Stimulated activated CD8-positive, alpha-beta memory T cell treated with anti-CD3 and anti-CD28 coated beads, Interleukin-2, amount 100 ng/mL, for 1 hour (primary cell): Measurements from ENCODE around the gene SRPRA.
A peak's percentile ranks its signal among the peaks of the same experiment; 100 is the strongest.
"Not testable (repeated sequence)": the region's sequence is repeated elsewhere in the genome, so short reads cannot be mapped to it uniquely, and the experiment has no call there.

Experiments used
- DNase-seq, 2 donors: peaks; one replicate each; pipeline ENCODE4 v3.0.0-alpha.2; 2020; ENCODE audit warnings: low read depth in 2 of 2

Gene SRPRA, protein sequence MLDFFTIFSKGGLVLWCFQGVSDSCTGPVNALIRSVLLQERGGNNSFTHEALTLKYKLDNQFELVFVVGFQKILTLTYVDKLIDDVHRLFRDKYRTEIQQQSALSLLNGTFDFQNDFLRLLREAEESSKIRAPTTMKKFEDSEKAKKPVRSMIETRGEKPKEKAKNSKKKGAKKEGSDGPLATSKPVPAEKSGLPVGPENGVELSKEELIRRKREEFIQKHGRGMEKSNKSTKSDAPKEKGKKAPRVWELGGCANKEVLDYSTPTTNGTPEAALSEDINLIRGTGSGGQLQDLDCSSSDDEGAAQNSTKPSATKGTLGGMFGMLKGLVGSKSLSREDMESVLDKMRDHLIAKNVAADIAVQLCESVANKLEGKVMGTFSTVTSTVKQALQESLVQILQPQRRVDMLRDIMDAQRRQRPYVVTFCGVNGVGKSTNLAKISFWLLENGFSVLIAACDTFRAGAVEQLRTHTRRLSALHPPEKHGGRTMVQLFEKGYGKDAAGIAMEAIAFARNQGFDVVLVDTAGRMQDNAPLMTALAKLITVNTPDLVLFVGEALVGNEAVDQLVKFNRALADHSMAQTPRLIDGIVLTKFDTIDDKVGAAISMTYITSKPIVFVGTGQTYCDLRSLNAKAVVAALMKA

DNA sequence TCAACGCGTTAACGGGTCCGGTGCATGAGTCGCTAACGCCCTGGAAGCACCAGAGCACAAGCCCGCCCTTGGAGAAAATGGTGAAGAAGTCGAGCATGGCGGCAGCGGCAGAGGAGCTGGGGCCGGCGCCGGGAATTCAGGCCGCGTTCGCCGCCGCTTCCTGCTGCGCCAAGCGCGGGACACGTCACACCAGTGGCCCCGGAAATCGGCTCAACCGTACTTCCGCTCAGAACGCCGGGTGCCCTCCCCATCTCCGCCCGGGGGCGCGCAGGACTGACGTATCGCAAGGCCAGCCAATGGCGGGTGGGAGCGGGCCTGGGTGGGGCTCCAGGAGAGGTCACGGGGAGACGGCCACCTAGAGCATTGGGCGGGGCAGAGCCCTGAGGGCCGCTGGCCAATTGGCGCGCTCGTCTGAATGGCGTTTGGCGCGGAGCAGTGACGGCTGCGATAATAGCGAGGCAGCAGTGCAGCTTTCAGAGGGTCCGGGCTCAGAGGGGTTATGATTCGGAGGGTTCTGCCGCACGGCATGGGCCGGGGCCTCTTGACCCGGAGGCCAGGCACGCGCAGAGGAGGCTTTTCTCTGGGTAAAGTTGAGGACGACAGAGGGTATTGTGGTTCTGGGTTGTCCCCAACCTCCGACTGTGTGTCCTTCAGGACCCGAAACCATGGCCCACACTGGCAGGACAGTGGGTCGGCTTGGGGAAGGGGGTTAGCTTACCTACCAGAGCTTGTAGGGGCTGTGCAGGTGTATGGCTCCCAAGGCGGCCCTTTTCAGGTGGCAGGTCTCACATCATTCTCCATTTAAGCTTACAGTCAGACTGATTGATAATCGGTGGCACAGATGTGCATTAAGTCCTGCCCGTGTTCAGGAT lies at the start of gene SRPRA, which contains the start of gene FOXRED1:
Gene SRPRA (minus strand): TSS at position 188 of the 872 bp plus-strand sequence. CDS start 91 bp downstream, at position 97.
Gene FOXRED1 (plus strand): TSS at position 447 of the 872 bp plus-strand sequence. CDS start 53 bp downstream, at position 500.
- peak; percentile 99 for DNase-seq

DNA sequence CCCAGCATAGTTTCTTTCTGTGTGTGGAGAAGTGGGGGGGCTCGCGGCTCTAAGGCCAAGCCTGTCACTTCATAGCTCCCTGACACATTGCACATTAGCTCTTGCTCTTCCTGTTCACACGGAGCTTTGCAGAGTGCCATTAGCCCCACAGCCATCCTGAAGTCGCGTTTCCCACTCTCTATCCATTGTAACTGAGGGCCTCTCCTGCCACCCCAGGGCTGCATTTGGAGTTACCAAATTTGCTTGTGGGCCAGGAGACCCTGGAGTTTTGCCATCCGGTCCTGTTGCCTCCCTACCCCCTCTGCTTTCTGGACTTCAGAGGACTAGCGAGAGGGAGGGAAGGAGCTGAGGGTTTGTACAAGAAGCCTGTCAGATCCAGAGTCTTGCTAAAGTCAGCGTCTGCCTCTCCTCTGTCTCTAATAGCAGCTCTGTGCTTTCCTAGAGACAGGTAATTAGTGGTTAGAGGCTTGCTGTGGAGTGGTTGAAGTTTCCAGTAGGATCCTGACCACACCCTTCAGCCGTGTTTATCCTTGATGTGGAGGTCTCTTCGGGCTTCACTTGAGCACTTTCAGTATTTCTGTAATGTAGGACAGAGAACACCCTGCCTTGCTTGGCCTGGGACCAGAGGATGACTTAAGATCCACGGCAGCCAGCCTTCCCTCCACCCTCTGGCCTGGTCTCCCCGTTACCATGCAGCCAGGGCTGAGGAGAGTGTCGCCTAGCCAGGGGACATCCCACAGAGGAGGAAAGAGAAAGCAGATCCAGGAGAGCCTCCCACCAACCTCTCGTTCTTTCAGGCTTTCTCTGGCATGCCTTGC lies 49.3 kb upstream of the SRPRA start:
- DNase-seq = no peak

DNA sequence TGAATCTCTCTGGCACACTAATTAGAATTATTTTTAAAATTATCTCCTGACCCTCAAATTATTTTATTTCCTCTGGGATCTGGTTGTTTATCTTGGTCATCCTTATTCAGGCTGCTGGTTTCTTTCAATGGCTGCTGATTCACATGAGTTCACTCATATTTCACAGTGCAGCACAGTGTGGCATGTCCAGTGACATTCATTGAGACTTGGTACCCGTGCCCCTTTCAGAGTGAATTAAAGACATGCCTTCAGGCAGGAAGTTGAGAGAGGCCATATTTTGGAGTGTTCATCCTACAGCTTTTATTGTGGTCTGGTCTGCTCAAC lies 48.7 kb upstream of the SRPRA start:
- no peak for DNase-seq

DNA sequence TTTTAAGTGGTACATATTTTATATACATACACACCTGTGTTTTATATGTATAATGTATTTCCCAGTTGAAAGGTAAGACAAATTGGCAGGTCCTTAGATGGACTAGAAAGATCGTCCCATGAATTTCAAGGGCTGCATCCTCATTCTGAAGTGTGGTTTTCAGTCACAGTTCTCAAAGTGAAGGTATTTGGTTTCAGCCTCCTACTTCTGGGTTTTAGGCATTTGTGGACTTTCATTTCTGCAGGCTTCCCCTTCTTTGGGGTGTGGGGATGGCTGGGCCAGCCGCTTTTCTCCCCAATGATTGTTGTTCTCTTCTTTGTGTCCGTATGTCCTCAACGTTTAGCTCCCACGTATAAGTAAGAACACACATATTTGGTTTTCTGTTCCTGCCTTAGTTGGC lies 45.1 kb upstream of the SRPRA start:
- no peak for DNase-seq

DNA sequence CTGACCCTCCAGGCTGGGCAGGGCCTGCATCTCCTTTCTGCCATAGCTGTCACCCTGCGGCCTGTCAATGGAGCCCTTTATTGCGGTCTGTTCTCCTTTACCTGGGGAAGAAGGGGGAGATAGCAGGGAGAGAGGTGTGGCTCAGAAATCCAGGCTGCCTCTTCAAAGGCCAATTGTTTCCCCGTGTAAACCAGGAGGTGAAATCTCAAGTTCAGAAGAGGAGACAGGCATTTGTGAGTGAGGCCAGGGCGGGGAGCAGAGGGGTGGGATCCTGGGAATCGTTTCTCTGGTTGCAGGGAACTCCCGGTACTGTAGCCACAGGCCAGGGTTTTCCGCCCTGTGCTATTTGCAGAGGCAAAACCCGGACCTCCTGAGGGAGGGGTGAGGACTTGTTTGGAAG lies 44.3 kb upstream of the SRPRA start:
- no peak for DNase-seq

DNA sequence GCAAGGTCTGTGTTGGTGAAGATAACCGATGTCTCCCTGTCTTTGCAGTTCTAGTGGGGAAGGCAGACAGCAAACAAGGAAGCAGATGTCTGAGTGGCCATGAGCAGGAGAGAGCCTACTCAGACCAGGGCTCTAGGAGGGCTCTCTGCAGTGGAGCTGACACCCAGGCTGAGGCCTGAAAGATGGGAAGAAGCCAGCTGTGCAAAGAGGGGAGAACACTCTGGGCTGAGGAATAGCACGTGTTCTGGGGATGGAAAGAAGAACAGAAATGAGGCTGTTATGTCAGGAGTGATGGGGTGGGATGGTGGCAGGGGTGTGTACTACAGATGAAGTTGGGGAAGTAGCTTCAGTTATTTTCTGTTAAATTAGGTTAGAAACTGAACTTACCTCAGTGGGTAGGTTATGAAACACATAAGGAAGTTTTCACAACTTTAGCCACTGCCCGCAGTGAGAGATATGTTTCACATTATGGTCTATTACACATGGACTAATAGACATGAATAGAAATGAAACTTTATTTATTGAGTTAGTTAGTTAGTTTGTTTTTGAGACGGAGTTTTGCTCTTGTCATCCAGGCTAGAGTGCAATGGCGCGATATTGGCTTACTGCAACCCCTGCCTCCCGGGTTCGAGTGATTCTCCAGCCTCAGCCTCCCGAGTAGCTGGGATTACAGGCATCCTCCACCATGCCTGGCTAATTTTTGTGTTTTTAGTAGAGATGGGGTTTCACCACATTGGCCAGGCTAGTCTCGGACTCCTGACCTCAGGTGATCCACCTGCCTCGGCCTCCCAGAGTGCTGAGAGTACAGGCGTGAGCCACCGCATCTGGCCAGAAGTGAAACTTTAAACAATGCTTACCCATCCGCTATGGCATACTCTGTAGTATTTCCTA lies 43.0 kb upstream of the SRPRA start:
- no peak for DNase-seq

DNA sequence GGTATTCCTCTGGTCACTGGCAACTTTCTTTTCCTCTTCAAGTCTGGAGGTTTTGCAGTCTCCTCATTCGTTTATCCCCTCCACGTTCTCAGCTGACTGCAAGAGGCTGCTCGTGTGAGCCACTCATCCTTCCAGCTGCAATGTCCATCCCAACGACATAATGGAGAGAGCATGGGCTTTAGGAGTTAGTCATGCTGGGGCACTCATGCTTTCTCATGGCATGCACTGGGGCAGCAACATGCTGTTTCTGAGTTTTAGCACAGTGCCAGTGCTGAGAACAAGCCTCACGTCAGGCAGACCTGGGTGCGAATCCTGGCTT lies 42.3 kb upstream of the SRPRA start:
- no peak for DNase-seq

DNA sequence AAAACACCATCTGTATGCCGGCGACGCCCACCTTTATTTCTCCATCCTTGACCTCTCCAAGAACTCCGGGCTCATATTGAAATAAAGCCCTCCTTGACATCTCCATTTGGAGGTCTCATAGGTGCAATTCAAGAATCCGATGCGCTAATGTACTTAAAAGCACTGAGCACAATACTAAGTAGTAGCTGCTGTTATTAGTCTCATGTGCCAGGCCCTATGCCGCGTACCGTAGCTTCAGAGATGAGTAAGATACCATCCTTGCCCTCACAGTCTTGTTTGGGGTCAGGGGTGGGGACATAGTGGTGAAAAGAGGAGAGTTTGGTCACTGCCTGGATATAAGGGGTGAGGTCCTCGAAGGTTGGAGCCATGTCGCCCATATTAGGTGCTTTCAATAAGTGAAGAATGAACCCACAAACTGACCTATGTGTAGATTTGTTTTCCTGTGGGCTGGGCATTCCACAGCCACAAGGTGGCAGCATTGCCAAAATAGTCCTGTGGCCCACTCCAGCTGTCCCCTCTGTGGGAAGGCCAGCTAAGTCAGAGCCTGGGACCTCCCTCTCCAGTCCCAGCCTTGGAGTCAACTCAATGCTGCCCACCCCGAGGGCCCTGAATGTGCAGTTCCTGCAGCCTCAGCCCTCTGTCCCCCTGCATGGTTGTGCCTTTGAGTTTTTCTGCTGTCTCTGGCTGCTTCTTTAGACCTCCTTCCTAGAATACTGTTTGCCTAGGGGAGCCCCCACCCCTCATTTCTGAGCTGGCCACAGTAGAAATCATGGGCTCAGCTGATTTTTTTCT lies 41.7 kb upstream of the SRPRA start:
- peak in 1 of 2 donors; percentile 34 for DNase-seq

DNA sequence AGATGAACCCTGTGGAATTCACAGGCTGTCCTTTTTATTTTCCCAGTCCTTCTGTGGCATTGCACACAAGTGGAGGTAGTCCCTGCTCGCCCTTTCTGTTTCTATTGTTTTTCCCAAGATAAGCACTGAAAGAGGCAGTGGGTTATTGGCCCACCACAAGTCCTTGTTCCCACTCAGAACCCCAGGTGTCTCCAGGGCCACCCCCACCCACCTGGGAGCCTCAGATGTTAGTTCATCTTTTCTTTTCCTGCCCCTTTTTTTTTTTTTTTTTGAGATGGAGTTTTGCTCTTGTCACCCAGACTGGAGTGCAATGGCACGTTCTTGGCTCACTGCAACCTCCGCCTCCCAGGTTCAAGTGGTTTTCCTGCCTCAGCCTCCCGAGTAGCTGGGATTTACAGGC lies 40.1 kb upstream of the SRPRA start:
- DNase-seq = not testable (repeated sequence)

DNA sequence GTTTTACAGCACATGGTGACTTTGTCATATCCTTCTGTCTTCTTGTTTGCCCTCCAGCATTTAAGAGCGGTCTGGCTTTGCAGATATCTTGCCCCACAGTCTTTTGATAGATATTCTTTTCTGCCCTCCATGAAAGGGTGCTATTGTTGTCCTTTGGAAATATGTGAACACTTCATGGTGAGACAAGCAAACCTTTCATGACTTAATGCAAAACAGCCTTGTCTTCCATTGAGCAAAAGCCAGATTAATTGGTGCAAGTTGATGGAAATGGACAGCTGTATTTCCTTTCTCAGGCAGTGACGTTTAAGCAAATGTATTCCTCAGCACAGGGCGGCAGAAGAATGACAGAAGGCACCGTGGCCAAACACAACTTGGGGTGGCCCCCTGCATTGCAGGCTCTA lies 39.6 kb upstream of the SRPRA start:
- DNase-seq = no peak

DNA sequence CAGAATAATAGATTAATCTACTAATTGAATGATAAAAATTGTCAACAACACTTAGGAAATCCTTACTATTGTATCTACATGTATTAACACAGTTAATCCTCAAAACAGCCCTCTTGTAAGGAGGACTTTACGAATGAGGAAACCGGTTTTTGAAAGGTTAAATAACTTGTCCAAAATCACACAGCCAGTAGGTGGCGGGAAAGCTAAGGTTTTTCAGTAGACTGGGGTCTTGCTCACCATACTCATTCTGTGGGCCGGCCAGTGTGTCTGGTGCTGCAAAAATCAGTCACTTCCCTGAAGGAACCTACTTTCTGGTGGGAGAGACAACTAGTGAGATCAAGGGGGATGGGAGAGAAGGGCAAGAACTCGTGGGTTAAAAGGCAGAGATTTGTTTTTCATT lies 39.0 kb upstream of the SRPRA start:
- DNase-seq = no peak

DNA sequence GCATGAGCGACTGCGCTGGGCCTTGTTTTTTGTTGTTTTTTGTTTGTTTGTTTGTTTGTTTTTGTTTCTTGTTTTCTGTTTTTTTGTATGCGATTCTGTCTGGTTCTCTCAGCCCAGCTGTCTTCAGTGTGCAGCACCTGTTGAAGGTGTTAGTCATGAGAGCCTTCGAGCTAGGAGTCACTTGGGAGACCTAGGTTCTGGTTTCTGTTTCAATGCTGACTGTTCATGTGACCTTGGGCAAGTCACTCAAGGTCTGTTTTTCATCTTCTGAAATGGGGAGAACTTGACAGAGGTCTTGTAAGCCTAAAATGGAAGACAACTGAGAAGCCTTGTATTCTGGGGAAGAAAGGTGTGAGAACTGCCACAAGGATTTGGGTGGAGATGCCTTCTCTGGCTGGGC lies 37.0 kb upstream of the SRPRA start:
- no peak for DNase-seq

DNA sequence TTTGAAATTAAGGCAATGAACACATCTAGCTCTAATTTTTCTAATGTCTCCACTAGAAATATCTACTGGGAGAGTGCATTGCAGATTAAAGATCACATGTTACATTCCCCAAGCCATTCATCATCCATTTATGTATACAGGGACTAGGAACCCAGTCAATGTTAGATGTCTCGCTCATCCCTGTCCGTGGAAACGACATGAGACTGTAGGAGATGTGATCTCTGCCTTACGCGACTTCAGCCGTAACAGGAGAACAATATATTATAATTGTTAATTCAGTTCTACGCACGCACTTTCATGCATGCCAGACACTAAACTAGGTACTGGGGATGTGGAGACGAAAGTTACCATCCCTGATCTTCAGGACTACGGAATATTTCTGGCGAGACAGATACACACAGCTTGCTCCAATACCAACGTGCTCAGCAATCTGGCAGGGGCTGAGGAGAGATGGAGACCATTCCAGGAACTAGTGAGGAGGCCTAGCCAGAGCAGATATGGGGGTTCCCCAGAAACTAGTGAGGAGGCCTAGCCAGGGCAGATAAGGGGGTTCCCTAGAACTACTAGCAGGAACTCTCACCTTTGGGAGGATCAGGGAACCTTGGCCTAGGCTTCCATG lies 35.9 kb upstream of the SRPRA start:
- DNase-seq = no peak

DNA sequence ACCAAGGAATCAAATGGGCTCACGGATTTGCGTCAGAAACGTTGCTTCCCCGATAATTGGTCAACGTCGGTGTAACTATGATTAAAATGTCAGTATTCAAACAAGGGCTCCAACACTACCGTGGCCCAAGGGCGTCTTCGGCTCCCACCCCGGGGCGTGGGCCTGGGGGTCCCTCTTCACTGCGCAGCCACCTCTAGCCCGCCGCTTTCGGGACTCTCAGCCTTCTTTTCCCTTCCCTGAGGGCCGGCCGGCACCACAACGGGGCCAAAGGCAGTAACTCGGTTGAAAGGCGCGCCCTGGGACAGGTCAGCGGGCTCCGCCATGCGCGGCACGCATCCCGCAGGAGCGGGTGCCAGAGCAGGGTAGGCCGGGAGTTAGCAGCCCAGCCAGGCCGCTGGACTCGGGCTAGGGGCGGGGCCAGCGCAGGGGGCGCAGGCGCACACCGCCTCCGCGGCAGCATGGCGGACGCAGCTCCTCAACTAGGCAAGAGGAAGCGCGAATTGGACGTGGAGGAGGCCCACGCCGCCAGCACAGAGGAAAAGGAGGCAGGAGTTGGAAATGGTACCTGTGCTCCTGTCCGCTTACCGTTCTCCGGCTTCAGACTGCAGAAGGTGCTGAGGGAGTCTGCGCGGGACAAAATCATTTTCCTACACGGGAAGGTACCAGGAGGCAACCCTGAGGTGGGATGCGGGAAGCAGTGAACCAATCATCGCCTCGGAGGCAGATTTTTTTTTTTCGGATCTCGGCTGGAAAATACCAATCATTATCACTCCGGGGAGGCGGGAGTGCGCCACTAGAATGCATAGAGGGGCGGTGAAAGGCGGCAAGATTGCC lies 35.1 kb upstream of the SRPRA start, which contains the start of gene DCPS:
Gene DCPS (plus strand): TSS at position 438 of the 834 bp plus-strand sequence. CDS start 21 bp downstream, at position 459.
- peak; percentile 69 to 70 for DNase-seq

DNA sequence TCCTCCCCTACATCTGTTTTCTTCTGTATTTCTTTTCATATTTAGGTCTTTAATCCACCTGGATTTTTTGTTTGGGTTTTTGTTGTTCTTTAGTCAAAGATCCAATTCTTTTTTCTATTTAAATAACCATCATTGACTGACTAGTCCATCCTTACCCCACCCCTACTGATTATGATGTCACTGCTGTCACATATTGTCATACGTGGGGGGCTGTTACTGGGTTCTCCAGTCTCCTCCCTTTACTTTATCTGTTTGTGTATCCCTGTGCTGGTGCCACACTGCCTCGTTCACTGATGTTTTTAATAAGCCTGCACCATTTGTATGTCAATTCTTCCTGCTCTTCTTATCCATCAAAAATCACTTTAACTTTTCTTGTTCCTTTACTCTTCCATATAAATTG lies 28.3 kb upstream of the SRPRA start:
- DNase-seq = no peak

DNA sequence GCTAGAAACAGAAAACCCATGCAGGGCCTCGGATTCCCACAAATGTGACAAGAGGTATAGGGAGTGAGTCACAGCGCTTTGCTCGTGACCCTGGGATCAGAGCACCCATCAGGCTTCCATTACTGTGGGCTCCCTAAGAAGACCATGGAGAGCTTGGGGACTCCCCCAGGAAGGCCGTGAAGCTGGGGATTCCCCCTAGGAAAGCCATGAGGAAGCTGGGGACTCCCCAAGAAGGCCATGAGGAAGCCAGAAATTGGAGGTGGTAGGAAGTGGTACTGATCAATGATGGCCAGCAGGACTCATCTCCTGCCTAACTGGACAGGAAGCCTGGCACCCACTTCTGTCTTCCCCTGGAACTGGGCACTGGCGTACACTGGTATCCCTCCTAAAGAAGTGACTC lies 25.0 kb upstream of the SRPRA start:
- DNase-seq = no peak

DNA sequence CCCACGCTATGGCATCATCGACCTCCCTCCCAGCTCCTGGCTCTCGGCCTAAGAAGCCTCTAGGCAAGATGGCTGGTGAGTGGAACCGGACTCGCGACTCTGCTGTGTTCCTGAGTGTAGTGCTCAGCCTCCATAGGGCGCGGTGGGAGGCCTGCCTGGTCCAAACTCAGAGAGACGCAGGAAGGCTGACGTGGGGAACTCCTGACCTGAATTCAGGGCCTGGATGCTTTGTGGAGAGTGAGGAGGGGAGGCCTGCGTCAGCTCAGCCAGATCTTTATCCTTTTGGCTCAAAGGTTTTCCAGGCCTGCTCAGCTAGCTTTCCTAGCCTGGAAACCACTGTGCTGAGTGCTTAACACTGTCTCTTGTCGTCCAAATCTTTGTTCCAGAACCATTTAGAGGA lies 22.2 kb upstream of the SRPRA start:
- no peak for DNase-seq

DNA sequence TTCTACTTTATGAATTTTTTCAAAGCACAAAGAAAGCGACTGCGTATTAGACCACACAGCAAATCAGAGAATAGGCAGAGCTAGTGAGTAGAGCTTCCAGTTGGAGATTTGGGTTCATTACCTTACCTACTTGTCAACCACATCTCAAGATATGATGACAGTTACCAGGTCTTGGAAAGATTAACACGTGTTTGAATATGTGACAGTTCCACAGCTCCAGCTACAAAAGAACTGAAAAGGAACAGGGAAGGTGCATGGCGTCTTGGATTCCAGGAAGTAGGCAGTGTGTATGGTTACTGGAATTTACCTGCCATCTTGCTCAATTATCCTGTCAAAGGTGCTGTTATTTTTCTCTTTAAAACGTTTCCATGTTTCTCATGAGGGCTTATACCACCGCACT lies 19.5 kb upstream of the SRPRA start:
- DNase-seq = no peak
